ENCODE data around the gene CDH26. TPM values are rescaled to one million over a fixed set of nuclear protein-coding genes. Genes with fewer than 3 reads are reported as not detected.

Gene CDH26
- total and polyA plus RNA-seq, 2 experiments from 2014 or later, result not detected

GRCh38 chr20:59947376-59947775 is 10.8 kb upstream of the CDH26 start:
- no peak overlapping the region for H3K9ac ChIP-seq
- 0 out of 2 replicates have a peak, but pooled peaks cover 11% of the 10 kb centered on the region for H3F3A ChIP-seq (ENCODE audit: insufficient read depth)
- no peak overlapping the region for H3K4me2 ChIP-seq (ENCODE audit: unreplicated experiment)
- in situ Hi-C loops (cut with MboI), result no loop called here
- peaks cover 5% of the 10 kb centered on the region for H3K79me2 ChIP-seq (ENCODE audit: insufficient read depth)
- DNase-seq, result no peak
- H3K27ac ChIP-seq, result no peak overlapping the region
- no peaks in the 10 kb centered on the region for H3K9me3 ChIP-seq (ENCODE audit: low read depth)
- no peak overlapping the region for H2AFZ ChIP-seq
- H3K9me2 ChIP-seq (ENCODE audit: insufficient read depth), result no peaks in the 10 kb centered on the region
- no peaks in the 10 kb centered on the region for H4K20me1 ChIP-seq (ENCODE audit: insufficient read depth)
- peaks cover 8% of the 10 kb centered on the region for H3K4me1 ChIP-seq (ENCODE audit: insufficient read depth)
- no peaks in the 10 kb centered on the region for H3K27me3 ChIP-seq (replicated peaks; ENCODE audit: insufficient read depth)
- no peak overlapping the region for H3K4me3 ChIP-seq
- 60 to 66% methylated on average over 8 of the region's 8 CpGs for WGBS, 2 experiments (ENCODE audit: low coverage in 1 of 2, low lambda C conversion rate in 2 of 2, missing lambda C conversion rate in 2 of 2)
- TF ChIP-seq EZH2 (IDR thresholded peaks at IDR 0.05; ENCODE audit: insufficient read depth, poor library complexity, severe bottlenecking) (no peak), EZH2phosphoT487 (IDR thresholded peaks at IDR 0.05; ENCODE audit: insufficient read depth, low read depth) (no peak)
- H3K36me3 ChIP-seq (ENCODE audit: low read depth), result peaks cover 16% of the 10 kb centered on the region; the same call in 1 of the 2 replicates

GRCh38 chr20:59948212-59948611 is 10.0 kb upstream of the CDH26 start:
- TF ChIP-seq EZH2phosphoT487 (IDR thresholded peaks at IDR 0.05; ENCODE audit: insufficient read depth, low read depth), result no peak
- TF ChIP-seq EZH2 (IDR thresholded peaks at IDR 0.05; ENCODE audit: insufficient read depth, poor library complexity, severe bottlenecking), result no peak
- in situ Hi-C loops (cut with MboI), result no loop called here
- 0 out of 2 replicates have a peak, but pooled peaks cover 11% of the 10 kb centered on the region for H3F3A ChIP-seq (ENCODE audit: insufficient read depth)
- no peak for DNase-seq
- H3K9me3 ChIP-seq (ENCODE audit: low read depth), result no peaks in the 10 kb centered on the region
- H3K79me2 ChIP-seq (ENCODE audit: insufficient read depth), result no peaks in the 10 kb centered on the region
- no peaks in the 10 kb centered on the region for H3K9me2 ChIP-seq (ENCODE audit: insufficient read depth)
- no peaks in the 10 kb centered on the region for H4K20me1 ChIP-seq (ENCODE audit: insufficient read depth)
- H3K4me2 ChIP-seq (ENCODE audit: unreplicated experiment), result no peak overlapping the region
- no peak overlapping the region for H3K9ac ChIP-seq
- no peak overlapping the region for H2AFZ ChIP-seq
- H3K27me3 ChIP-seq (replicated peaks; ENCODE audit: insufficient read depth), result no peaks in the 10 kb centered on the region
- no peak overlapping the region for H3K4me3 ChIP-seq
- WGBS, 2 experiments (ENCODE audit: low coverage in 1 of 2, low lambda C conversion rate in 2 of 2, missing lambda C conversion rate in 2 of 2), result 89 to 96% methylated on average over 1 of the region's 1 CpG
- H3K36me3 ChIP-seq (ENCODE audit: low read depth), result peaks cover 10% of the 10 kb centered on the region; the same call in 1 of the 2 replicates
- no peak overlapping the region for H3K27ac ChIP-seq
- peaks cover 8% of the 10 kb centered on the region for H3K4me1 ChIP-seq (ENCODE audit: insufficient read depth)

- H3K9me2 ChIP-seq (ENCODE audit: insufficient read depth), result no peaks in the 10 kb centered on the region
- in situ Hi-C loops (cut with MboI), result no loop called here
- H2AFZ ChIP-seq, result peak overlapping the region; percentile 51; the same call in 1 of the 2 replicates
These were observed 9.1 kb upstream of the CDH26 start for GRCh38 chr20:59948828-59949720.

GRCh38 chr20:59949911-59950310 is 8.3 kb upstream of the CDH26 start:
- TF ChIP-seq EZH2 (IDR thresholded peaks at IDR 0.05; ENCODE audit: insufficient read depth, poor library complexity, severe bottlenecking) (no peak), EZH2phosphoT487 (IDR thresholded peaks at IDR 0.05; ENCODE audit: insufficient read depth, low read depth) (no peak)
- H3K4me1 ChIP-seq (ENCODE audit: insufficient read depth), result peaks cover 8% of the 10 kb centered on the region
- no peaks in the 10 kb centered on the region for H3K36me3 ChIP-seq (ENCODE audit: low read depth)
- no peak overlapping the region for H3K4me3 ChIP-seq
- no peaks in the 10 kb centered on the region for H3K79me2 ChIP-seq (ENCODE audit: insufficient read depth)
- H4K20me1 ChIP-seq (ENCODE audit: insufficient read depth), result no peaks in the 10 kb centered on the region
- in situ Hi-C loops (cut with MboI), result no loop called here
- no peaks in the 10 kb centered on the region for H3K9me3 ChIP-seq (ENCODE audit: low read depth)
- H3K9ac ChIP-seq, result no peak overlapping the region
- no peak overlapping the region for H2AFZ ChIP-seq
- no peak overlapping the region for H3K4me2 ChIP-seq (ENCODE audit: unreplicated experiment)
- DNase-seq, result no peak
- H3F3A ChIP-seq (ENCODE audit: insufficient read depth), result 0 out of 2 replicates have a peak, but pooled peaks cover 11% of the 10 kb centered on the region
- WGBS, 2 experiments (ENCODE audit: low coverage in 1 of 2, low lambda C conversion rate in 2 of 2, missing lambda C conversion rate in 2 of 2), result 90 to 93% methylated on average over 6 of the region's 6 CpGs
- H3K9me2 ChIP-seq (ENCODE audit: insufficient read depth), result no peaks in the 10 kb centered on the region
- H3K27ac ChIP-seq, result no peak overlapping the region
- H3K27me3 ChIP-seq (replicated peaks; ENCODE audit: insufficient read depth), result no peaks in the 10 kb centered on the region

More at GRCh38 chr20:59948828-59949720, 9.1 kb upstream of the CDH26 start:
- Histone ChIP-seq H3K4me1 (ENCODE audit: insufficient read depth) (peaks cover 8% of the 10 kb centered on the region), H3K27me3 (replicated peaks; ENCODE audit: insufficient read depth) (no peaks in the 10 kb centered on the region), H3F3A (ENCODE audit: insufficient read depth) (0 out of 2 replicates have a peak, but pooled peaks cover 11% of the 10 kb centered on the region), H3K4me2 (ENCODE audit: unreplicated experiment) (no peak overlapping the region), H3K9me3 (ENCODE audit: low read depth) (no peaks in the 10 kb centered on the region), H3K79me2 (ENCODE audit: insufficient read depth) (no peaks in the 10 kb centered on the region), H3K27ac (no peak overlapping the region), H3K4me3 (no peak overlapping the region), H4K20me1 (ENCODE audit: insufficient read depth) (no peaks in the 10 kb centered on the region), H3K9ac (no peak overlapping the region), H3K36me3 (ENCODE audit: low read depth) (0 out of 2 replicates have a peak, but pooled peaks cover 1% of the 10 kb centered on the region)
- 38 to 39% methylated on average over 7 of the region's 7 CpGs for WGBS, 2 experiments (ENCODE audit: low coverage in 1 of 2, low lambda C conversion rate in 2 of 2, missing lambda C conversion rate in 2 of 2)
- peak; percentile 80 for DNase-seq
- TF ChIP-seq EZH2phosphoT487 (IDR thresholded peaks at IDR 0.05; ENCODE audit: insufficient read depth, low read depth), result no peak
- no peak for TF ChIP-seq EZH2 (IDR thresholded peaks at IDR 0.05; ENCODE audit: insufficient read depth, poor library complexity, severe bottlenecking)

All from GM23248 (cell line).